Measurements from ENCODE around the gene PON1.

PON1 gene

GRCh38 chr7:95317546-95317945, 6.8 kb downstream of the PON1 start:
- no peak for DNase-seq (ENCODE audit: low read depth)

- no peak for DNase-seq (ENCODE audit: low read depth)
Observed at GRCh38 chr7:95316588-95316987, 7.7 kb downstream of the PON1 start.

GRCh38 chr7:95312561-95312960, 11.8 kb downstream of the PON1 start:
- DNase-seq (ENCODE audit: low read depth), result no peak

- DNase-seq (ENCODE audit: low read depth), result no peak
Observed at GRCh38 chr7:95311389-95311788, 12.9 kb downstream of the PON1 start.

GRCh38 chr7:95309951-95310350, 14.4 kb downstream of the PON1 start:
- no peak for DNase-seq (ENCODE audit: low read depth)

GRCh38 chr7:95304990-95305389, 19.3 kb downstream of the PON1 start:
- no peak for DNase-seq (ENCODE audit: low read depth)

GRCh38 chr7:95303013-95303905, 21.1 kb downstream of the PON1 start:
- no peak for DNase-seq (ENCODE audit: low read depth)

- DNase-seq (ENCODE audit: low read depth), result no peak
Observed at GRCh38 chr7:95298091-95298490, 26.2 kb downstream of the PON1 start.

- no peak for DNase-seq (ENCODE audit: low read depth)
Observed at GRCh38 chr7:95297041-95297440, 27.3 kb downstream of the PON1 start.

- DNase-seq (ENCODE audit: low read depth), result no peak
Observed at GRCh38 chr7:95296456-95296855, 27.9 kb downstream of the PON1 start.

- DNase-seq (ENCODE audit: low read depth), result no peak
Observed at GRCh38 chr7:95295397-95295796, 28.9 kb downstream of the PON1 start.

GRCh38 chr7:95290166-95290830, 34.0 kb downstream of the PON1 start:
- DNase-seq (ENCODE audit: low read depth), result no peak

GRCh38 chr7:95286096-95286495, 38.2 kb downstream of the PON1 start:
- no peak for DNase-seq (ENCODE audit: low read depth)

GRCh38 chr7:95279417-95279816, 44.9 kb downstream of the PON1 start:
- no peak for DNase-seq (ENCODE audit: low read depth)

- DNase-seq (ENCODE audit: low read depth), result no peak
Observed at GRCh38 chr7:95276114-95276513, 48.2 kb downstream of the PON1 start.

GRCh38 chr7:95269640-95270039, 54.7 kb downstream of the PON1 start:
- no peak for DNase-seq (ENCODE audit: low read depth)

GRCh38 chr7:95267754-95268153, 56.6 kb downstream of the PON1 start:
- DNase-seq (ENCODE audit: low read depth), result no peak

GRCh38 chr7:95265634-95266033, 58.7 kb downstream of the PON1 start:
- DNase-seq (ENCODE audit: low read depth), result no peak

- DNase-seq (ENCODE audit: low read depth), result no peak
Observed at GRCh38 chr7:95264363-95264891, 59.9 kb downstream of the PON1 start.

GRCh38 chr7:95263785-95264362, 60.5 kb downstream of the PON1 start:
- DNase-seq (ENCODE audit: low read depth), result no peak

- DNase-seq (ENCODE audit: low read depth), result no peak
Observed at GRCh38 chr7:95262875-95263274, 61.5 kb downstream of the PON1 start.

- no peak for DNase-seq (ENCODE audit: low read depth)
Observed at GRCh38 chr7:95261895-95262415, 62.4 kb downstream of the PON1 start.

GRCh38 chr7:95255691-95256090, 68.6 kb downstream of the PON1 start:
- DNase-seq (ENCODE audit: low read depth), result no peak

All from GM04503 (cell line).